OCI-LY1 (cell line): Measurements from ENCODE around the gene GNG7.

Experiments used
- H2AFZ ChIP-seq: fragments of 200-600 bp; sonication (generic), shearing (Covaris generic); 2 replicates; pipeline ENCODE4 v1.6.0; 2014; ENCODE audit warnings: antibody characterized with exemption, mild to moderate bottlenecking, low read length
- H3F3A ChIP-seq: fragments of 200-600 bp; sonication (generic), shearing (Covaris generic); 2 replicates; pipeline ENCODE4 v1.6.0; 2014; ENCODE audit warnings: mild to moderate bottlenecking, antibody characterized with exemption, low read length, moderate library complexity; ENCODE audit not compliant: insufficient read depth
- H3K27ac ChIP-seq: fragments of 200-600 bp; sonication (generic); 2 replicates; pipeline ENCODE4 v1.5.1; 2014; ENCODE audit warnings: low read length, mixed run types, mild to moderate bottlenecking, low read depth; ENCODE audit not compliant: poor library complexity, severe bottlenecking
- H3K27me3 ChIP-seq: fragments of 200-600 bp; sonication (generic); 2 replicates; pipeline ENCODE4 v1.6.0; 2014; ENCODE audit warnings: antibody characterized with exemption, mild to moderate bottlenecking, low read length, moderate library complexity; ENCODE audit not compliant: insufficient read depth
- H3K36me3 ChIP-seq: fragments of 200-600 bp; sonication (generic); 2 replicates; pipeline ENCODE4 v1.6.1; 2014; ENCODE audit warnings: mild to moderate bottlenecking, antibody characterized with exemption, low read length, moderate library complexity, mixed read lengths; ENCODE audit not compliant: insufficient read depth
- H3K4me1 ChIP-seq: fragments of 200-600 bp; sonication (generic); 2 replicates; pipeline ENCODE4 v1.5.1; 2014; ENCODE audit warnings: mild to moderate bottlenecking, low read length, moderate library complexity; ENCODE audit not compliant: insufficient read depth, severe bottlenecking
- H3K4me2 ChIP-seq: fragments of 200-600 bp; sonication (generic), shearing (Covaris generic); 2 replicates; pipeline ENCODE4 v1.6.1; 2014; ENCODE audit warnings: low read length
- H3K4me3 ChIP-seq: fragments of 200-600 bp; sonication (generic); 2 replicates; pipeline ENCODE4 v1.5.1; 2014; ENCODE audit warnings: low read length, low read depth, mild to moderate bottlenecking, mixed read lengths; ENCODE audit not compliant: poor library complexity, severe bottlenecking
- H3K79me2 ChIP-seq: fragments of 200-600 bp; shearing (Covaris generic); 2 replicates; pipeline ENCODE4 v1.6.1; 2016; ENCODE audit warnings: mixed run types, low read length, mixed read lengths; ENCODE audit not compliant: insufficient read depth
- H3K9ac ChIP-seq: fragments of 200-600 bp; sonication (generic), shearing (Covaris generic); 2 replicates; pipeline ENCODE4 v1.6.1; 2014; ENCODE audit warnings: mild to moderate bottlenecking, low read length, mixed read lengths
- H3K9me2 ChIP-seq: fragments of 200-600 bp; sonication (generic), shearing (Covaris generic); 2 replicates; pipeline ENCODE4 v1.6.1; 2014; ENCODE audit warnings: low read depth, mild to moderate bottlenecking, low read length, mixed read lengths
- H3K9me3 ChIP-seq: fragments of 200-600 bp; shearing (Covaris generic); 2 replicates; pipeline ENCODE4 v1.6.1; 2014; ENCODE audit warnings: low read length, mixed read lengths
- H4K20me1 ChIP-seq: fragments of 200-600 bp; sonication (generic), shearing (Covaris generic); 2 replicates; pipeline ENCODE4 v1.6.0; 2016; ENCODE audit warnings: mild to moderate bottlenecking, low read length; ENCODE audit not compliant: insufficient read depth
- CTCF ChIP-seq: fragments of 200-600 bp; sonication (generic), shearing (Covaris generic); IDR thresholded peaks from 2 replicates; pipeline ENCODE4 v1.5.1; 2017; ENCODE audit warnings: mild to moderate bottlenecking, antibody characterized with exemption, low read length, moderate library complexity, mixed read lengths
- EZH2 ChIP-seq: fragments of 200-600 bp; sonication (generic), shearing (Covaris generic); IDR thresholded peaks from 2 replicates; pipeline ENCODE4 v1.8.0; 2017; ENCODE audit warnings: borderline replicate concordance, mixed run types, mild to moderate bottlenecking, antibody characterized with exemption, low read length, moderate library complexity, mixed read lengths

Gene GNG7

DNA sequence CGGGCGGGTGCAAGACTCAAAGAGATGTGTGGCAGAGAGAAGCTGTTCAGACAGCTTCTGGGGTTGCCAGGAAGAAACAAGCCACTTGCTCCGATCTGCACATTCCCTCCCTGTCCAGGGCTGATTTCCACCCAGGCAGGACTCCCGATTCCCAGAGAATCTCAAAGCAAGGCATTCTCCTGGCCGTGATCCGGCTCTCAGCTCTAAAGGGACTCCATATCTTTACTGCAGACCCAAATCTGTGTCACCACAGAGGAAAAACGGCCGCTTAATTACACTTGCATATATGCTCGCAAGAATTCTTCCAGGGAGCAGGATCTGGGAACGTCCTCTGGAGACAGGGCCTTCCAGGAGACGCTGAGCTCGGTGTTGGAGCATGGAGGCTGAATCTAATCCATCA, 25.7 kb downstream of the GNG7 start:
- H3K9me2 ChIP-seq: no peaks in the 10 kb centered on the region
- H3K36me3 ChIP-seq: no peaks in the 10 kb centered on the region; the same call in 1 of the 2 replicates
- H3K9me3 ChIP-seq: peaks cover 4% of the 10 kb centered on the region; the same call in 1 of the 2 replicates
- H3K4me1 ChIP-seq: peaks cover 13% of the 10 kb centered on the region
- no peaks in the 10 kb centered on the region for H4K20me1 ChIP-seq
- H3K4me3 ChIP-seq: no peak overlapping the region
- H3F3A ChIP-seq: no peaks in the 10 kb centered on the region
- no peak overlapping the region for H3K4me2 ChIP-seq
- no peak overlapping the region for H3K27ac ChIP-seq
- TF ChIP-seq EZH2 (no peak), CTCF (no peak)
- H3K79me2 ChIP-seq: no peaks in the 10 kb centered on the region
- no peak overlapping the region for H2AFZ ChIP-seq
- no peak overlapping the region for H3K9ac ChIP-seq
- peaks cover 19% of the 10 kb centered on the region; the same call in 1 of the 2 replicates for H3K27me3 ChIP-seq

- no peak overlapping the region for H3K27ac ChIP-seq
- H3K4me2 ChIP-seq: no peak overlapping the region
These were observed 26.6 kb downstream of the GNG7 start for GRCh38 chr19:2675892-2676291.

GRCh38 chr19:2670217-2670616, 32.3 kb downstream of the GNG7 start:
- no peaks in the 10 kb centered on the region for H3K9me2 ChIP-seq
- no peaks in the 10 kb centered on the region for H3K36me3 ChIP-seq
- H3K9me3 ChIP-seq: no peaks in the 10 kb centered on the region
- H3K4me3 ChIP-seq: no peak overlapping the region
- H3K4me2 ChIP-seq: no peak overlapping the region
- H3K27me3 ChIP-seq: peaks cover 17% of the 10 kb centered on the region
- H3K9ac ChIP-seq: no peak overlapping the region
- peaks cover 7% of the 10 kb centered on the region for H3K4me1 ChIP-seq
- no peak for TF ChIP-seq CTCF
- no peak for TF ChIP-seq EZH2
- no peak overlapping the region for H3K27ac ChIP-seq
- no peaks in the 10 kb centered on the region for H3K79me2 ChIP-seq
- H3F3A ChIP-seq: no peaks in the 10 kb centered on the region
- H2AFZ ChIP-seq: no peak overlapping the region
- H4K20me1 ChIP-seq: no peaks in the 10 kb centered on the region

More at GRCh38 chr19:2675892-2676291, 26.6 kb downstream of the GNG7 start:
- peaks cover 5% of the 10 kb centered on the region for H3K4me1 ChIP-seq
- no peaks in the 10 kb centered on the region for H3K36me3 ChIP-seq
- H3F3A ChIP-seq: no peaks in the 10 kb centered on the region
- peaks cover 4% of the 10 kb centered on the region; the same call in 1 of the 2 replicates for H3K9me3 ChIP-seq
- H3K9me2 ChIP-seq: no peaks in the 10 kb centered on the region
- TF ChIP-seq EZH2 (no peak), CTCF (no peak)
- H4K20me1 ChIP-seq: no peaks in the 10 kb centered on the region
- no peak overlapping the region for H3K9ac ChIP-seq
- no peak overlapping the region for H3K4me3 ChIP-seq
- H2AFZ ChIP-seq: no peak overlapping the region
- no peaks in the 10 kb centered on the region for H3K79me2 ChIP-seq
- H3K27me3 ChIP-seq: peaks cover 19% of the 10 kb centered on the region; the same call in 1 of the 2 replicates
